Measurements from ENCODE around the gene AFM. TPM values are rescaled to one million over a fixed set of nuclear protein-coding genes. Genes with fewer than 3 reads are reported as not detected.

The AFM gene
- total RNA-seq, 2 donors from 2014 or later: not detected

- Mint-ChIP-seq H3K4me3 (no peak overlapping the region), H3K4me1 (ENCODE audit: low read depth in 2 of 2) (no peaks in the 10 kb centered on the region), H3K27me3 (peaks cover 0 to 7% of the 10 kb centered on the region in 2 donors), H3K9me3 (peaks cover 15% of the 10 kb centered on the region), H3K36me3 (no peaks in the 10 kb centered on the region), H3K27ac (no peak overlapping the region)
- no peak for ATAC-seq
- DNase-seq (ENCODE audit: low spot score): no peak
These were observed 25.1 kb upstream of the AFM start for GRCh38 chr4:73456177-73457022.

DNA sequence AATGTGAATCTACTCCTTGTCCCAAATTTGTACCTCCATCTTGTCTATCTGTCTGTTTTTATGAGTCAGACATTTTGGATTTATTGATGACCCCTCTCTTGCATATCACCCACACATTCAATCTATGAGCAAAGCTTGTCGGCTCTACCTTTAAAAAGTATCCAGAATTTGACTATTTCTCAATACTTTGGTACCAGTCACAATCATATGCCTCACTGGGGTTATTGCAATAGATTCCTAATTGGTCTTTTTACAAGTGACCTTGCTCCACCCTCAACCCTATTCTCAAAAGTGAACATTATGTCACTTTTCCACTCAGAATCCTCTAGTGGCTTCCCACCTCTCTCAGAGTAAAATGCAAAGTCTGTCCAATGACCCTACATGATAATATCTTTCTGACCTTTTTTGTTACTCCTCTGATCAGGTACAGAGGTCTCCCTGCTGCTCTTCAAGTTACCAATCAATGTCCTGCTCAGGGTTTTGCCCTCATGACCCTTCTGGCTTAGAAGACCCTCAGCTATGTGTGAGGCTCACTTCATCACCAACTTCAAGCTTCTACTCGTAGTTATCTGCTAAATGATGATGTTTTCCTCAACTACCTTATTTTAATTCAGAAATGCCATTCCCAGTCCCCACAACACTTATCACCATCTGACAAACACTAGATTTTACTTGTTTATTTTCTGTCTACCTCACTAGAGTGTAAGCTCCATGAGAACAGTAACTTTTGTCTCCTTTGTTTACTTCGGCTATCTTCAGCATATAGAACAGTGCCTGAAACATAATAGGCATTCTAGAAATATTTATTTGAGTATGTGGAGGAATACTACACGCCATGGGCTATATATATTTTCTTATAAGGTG is 23.1 kb upstream of the AFM start:
- H3K4me3 Mint-ChIP-seq: no peak overlapping the region
- peaks cover 0 to 7% of the 10 kb centered on the region in 2 donors for H3K27me3 Mint-ChIP-seq
- H3K36me3 Mint-ChIP-seq: no peaks in the 10 kb centered on the region
- ATAC-seq (no peak), DNase-seq (ENCODE audit: low spot score) (no peak)
- H3K9me3 Mint-ChIP-seq: peaks cover 19% of the 10 kb centered on the region
- no peak overlapping the region for H3K27ac Mint-ChIP-seq
- H3K4me1 Mint-ChIP-seq (ENCODE audit: low read depth in 2 of 2): no peaks in the 10 kb centered on the region

- DNase-seq (ENCODE audit: low spot score): no peak
These were observed 22.5 kb upstream of the AFM start for GRCh38 chr4:73459048-73459421.

DNA sequence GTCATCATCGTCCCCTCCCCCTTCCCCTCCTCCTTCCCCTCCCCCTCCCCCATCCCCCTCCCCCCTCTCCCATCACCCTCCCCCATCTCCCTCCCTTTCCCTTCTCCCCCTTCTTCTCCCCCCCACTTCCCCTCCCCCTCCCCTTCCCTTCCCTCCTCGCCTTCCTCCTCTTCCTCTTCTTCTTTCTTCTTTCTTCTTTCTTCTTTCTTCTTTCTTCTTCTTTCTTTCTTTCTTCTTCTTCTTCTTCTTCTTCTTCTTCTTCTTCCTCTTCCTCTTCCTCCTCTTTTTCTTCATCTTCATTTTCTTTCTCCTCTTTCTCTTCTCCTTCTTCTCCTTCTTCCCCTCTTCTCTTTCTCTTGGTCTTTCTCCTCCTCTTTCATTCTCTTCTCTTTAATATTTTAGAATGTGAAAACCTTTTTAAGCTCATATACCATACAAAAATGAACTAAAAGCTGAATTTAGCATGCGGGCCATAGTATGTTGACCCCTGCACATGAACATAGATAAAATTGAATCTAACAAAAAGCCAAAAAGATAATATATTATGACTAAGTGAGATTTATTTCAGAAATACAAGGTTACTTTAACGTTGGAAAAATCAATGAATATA is 20.5 kb upstream of the AFM start:
- no peaks in the 10 kb centered on the region for H3K4me1 Mint-ChIP-seq (ENCODE audit: low read depth in 2 of 2)
- no peak for DNase-seq (ENCODE audit: low spot score)
- H3K27me3 Mint-ChIP-seq: peaks cover 0 to 6% of the 10 kb centered on the region in 2 donors
- no peak overlapping the region for H3K4me3 Mint-ChIP-seq
- H3K9me3 Mint-ChIP-seq: peaks cover 19% of the 10 kb centered on the region
- no peaks in the 10 kb centered on the region for H3K36me3 Mint-ChIP-seq
- no peak overlapping the region for H3K27ac Mint-ChIP-seq
- no peak for ATAC-seq

More at GRCh38 chr4:73459048-73459421, 22.5 kb upstream of the AFM start:
- H3K27me3 Mint-ChIP-seq: peaks cover 0 to 7% of the 10 kb centered on the region in 2 donors
- H3K4me3 Mint-ChIP-seq: no peak overlapping the region
- no peaks in the 10 kb centered on the region for H3K36me3 Mint-ChIP-seq
- H3K9me3 Mint-ChIP-seq: peaks cover 19% of the 10 kb centered on the region
- no peak overlapping the region for H3K27ac Mint-ChIP-seq
- ATAC-seq: no peak
- H3K4me1 Mint-ChIP-seq (ENCODE audit: low read depth in 2 of 2): no peaks in the 10 kb centered on the region

DNA sequence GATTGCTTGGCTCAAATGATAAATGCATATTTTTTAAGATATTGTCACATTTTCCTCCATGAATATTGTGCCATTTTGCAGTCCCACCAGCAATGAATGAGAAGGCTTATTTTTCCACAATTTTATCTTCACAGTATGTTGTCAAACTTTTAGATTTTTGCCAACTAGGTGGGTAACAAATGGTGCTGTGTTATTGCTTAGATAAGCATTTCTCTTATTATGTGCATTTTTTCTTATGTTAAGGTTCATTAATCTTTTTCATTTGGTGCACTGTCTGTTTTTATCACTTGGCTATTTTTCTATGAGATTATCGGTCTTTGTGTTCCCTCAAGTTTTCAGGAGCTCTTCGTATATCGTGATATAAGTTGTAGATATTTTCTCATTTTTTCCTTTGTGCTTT is 13.4 kb upstream of the AFM start:
- ATAC-seq: no peak
- Mint-ChIP-seq H3K4me3 (no peak overlapping the region), H3K4me1 (ENCODE audit: low read depth in 2 of 2) (no peaks in the 10 kb centered on the region), H3K27ac (no peak overlapping the region), H3K9me3 (peaks cover 10% of the 10 kb centered on the region), H3K36me3 (peaks cover 16% of the 10 kb centered on the region), H3K27me3 (peaks cover 0 to 9% of the 10 kb centered on the region in 2 donors)
- DNase-seq (ENCODE audit: low spot score): no peak

DNA sequence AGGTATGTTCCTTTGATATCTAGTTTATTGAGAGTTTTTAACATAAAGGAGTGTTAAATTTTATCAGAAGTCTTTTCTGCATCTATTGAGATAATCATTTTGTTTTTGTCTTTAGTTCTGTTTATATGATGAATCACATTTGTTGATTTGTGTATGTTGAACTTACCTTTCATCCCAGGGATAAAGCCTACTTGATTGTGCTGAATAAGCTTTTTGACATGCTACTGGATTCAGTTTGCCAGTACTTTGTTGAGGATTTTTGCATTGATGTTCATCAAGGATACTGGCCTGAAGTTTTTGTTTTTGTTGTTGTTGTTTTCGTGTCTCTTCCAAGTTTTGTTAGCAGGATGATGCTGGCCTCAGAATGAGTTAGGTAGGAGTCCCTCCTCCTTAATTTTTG is 10.8 kb upstream of the AFM start:
- H3K27ac Mint-ChIP-seq: no peak overlapping the region
- H3K36me3 Mint-ChIP-seq: peaks cover 17% of the 10 kb centered on the region
- H3K4me3 Mint-ChIP-seq: no peak overlapping the region
- ATAC-seq (no peak), DNase-seq (ENCODE audit: low spot score) (no peak)
- H3K9me3 Mint-ChIP-seq: peaks cover 12% of the 10 kb centered on the region
- H3K27me3 Mint-ChIP-seq: peaks cover 0 to 14% of the 10 kb centered on the region in 2 donors
- H3K4me1 Mint-ChIP-seq (ENCODE audit: low read depth in 2 of 2): no peaks in the 10 kb centered on the region

DNA sequence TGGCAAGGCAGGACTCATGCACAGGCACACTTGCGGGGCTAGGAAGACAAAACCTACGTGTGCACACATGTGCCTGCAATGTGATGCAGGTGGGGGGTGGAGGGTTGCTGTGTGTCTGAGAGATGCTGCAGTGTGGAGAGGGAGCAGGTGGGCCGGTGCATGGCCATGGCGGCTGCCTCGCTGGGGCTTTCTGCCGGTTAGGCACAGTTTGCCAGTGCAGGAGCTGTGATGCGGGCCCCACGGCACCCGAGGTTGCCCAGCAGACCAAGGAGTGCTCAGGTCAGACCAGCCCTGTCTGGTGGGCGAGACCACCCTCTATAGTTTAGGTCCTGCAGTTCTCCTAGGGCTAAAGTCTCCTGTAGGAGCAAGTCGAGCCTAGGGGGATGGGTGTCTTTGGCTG is 4.4 kb upstream of the AFM start:
- Mint-ChIP-seq H3K4me1 (ENCODE audit: low read depth in 2 of 2) (no peaks in the 10 kb centered on the region), H3K27ac (no peak overlapping the region), H3K9me3 (peaks cover 6% of the 10 kb centered on the region), H3K27me3 (peaks cover 0 to 6% of the 10 kb centered on the region in 2 donors), H3K36me3 (peaks cover 10% of the 10 kb centered on the region), H3K4me3 (no peak overlapping the region)
- ATAC-seq: peak; percentile 38 to 40
- DNase-seq (ENCODE audit: low spot score): no peak

DNA sequence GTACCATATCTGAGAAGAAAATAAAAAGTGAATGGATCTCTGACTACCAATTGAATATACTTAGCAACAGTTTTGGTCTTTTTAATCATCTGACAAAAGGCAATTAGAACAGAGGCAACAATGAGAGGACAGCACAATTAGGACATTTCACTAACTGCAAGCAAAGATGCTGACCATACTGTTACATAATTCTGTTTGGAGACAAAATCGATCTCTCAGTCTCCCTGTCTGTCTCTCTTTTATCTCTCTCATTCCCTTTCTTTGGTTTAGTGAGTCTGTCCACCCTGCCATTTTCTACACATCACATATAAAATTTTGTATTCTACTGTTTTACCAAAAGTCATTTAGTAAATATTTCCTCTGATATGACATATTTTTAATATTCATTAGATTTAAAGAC is 2.2 kb upstream of the AFM start:
- DNase-seq (ENCODE audit: low spot score): no peak
- Mint-ChIP-seq H3K27me3 (no peaks in the 10 kb centered on the region), H3K27ac (no peak overlapping the region), H3K4me1 (ENCODE audit: low read depth in 2 of 2) (no peaks in the 10 kb centered on the region), H3K36me3 (no peaks in the 10 kb centered on the region), H3K9me3 (peaks cover 4% of the 10 kb centered on the region), H3K4me3 (no peak overlapping the region)
- ATAC-seq: no peak

- Mint-ChIP-seq H3K27ac (no peak overlapping the region), H3K4me3 (no peak overlapping the region), H3K9me3 (peaks cover 7% of the 10 kb centered on the region), H3K4me1 (ENCODE audit: low read depth in 2 of 2) (no peaks in the 10 kb centered on the region), H3K27me3 (no peaks in the 10 kb centered on the region), H3K36me3 (no peaks in the 10 kb centered on the region)
- no peak for DNase-seq (ENCODE audit: low spot score)
- no peak for ATAC-seq
These were observed 3.5 kb downstream of the AFM start for GRCh38 chr4:73485085-73485484.

DNA sequence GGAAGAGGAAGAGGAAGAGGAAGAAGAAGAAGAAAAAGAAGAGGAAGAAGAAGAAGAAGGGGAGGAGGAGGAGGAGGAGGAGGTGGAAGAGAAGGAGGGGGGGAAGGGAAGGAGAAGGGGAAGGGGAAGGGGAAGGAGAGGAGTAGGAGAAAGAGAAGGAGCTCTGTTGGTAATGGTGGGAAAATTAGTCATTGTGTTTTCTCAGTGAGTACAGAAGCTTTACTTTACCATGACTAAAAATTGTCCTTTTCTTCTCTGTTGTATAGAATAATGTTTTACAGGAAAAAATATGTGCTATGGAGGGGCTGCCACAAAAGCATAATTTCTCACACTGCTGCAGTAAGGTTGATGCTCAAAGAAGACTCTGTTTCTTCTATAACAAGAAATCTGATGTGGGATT is 4.1 kb downstream of the AFM start:
- Mint-ChIP-seq H3K9me3 (peaks cover 7% of the 10 kb centered on the region), H3K4me3 (no peak overlapping the region), H3K27me3 (no peaks in the 10 kb centered on the region), H3K4me1 (ENCODE audit: low read depth in 2 of 2) (no peaks in the 10 kb centered on the region), H3K36me3 (no peaks in the 10 kb centered on the region), H3K27ac (no peak overlapping the region)
- no peak for DNase-seq (ENCODE audit: low spot score)
- ATAC-seq: no peak

DNA sequence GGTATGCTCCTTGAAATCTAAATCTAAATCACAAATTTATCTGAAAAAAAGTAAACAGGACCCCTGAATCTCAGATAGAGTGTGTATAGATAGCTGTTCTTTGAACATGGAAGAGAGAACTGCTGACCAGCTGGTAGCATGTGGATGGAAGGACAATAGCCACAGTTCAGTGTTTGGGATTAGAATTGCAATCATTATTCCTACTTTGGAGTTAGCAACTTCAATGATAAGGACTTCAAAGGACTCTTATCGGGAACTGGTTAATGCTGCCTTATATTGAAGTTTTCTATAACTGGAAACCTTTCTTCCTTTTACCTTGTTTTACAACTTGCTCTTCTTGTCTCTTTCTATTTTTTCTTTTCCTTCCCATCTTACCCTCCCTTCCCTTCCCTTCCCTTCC is 5.0 kb downstream of the AFM start:
- no peaks in the 10 kb centered on the region for H3K27me3 Mint-ChIP-seq
- no peaks in the 10 kb centered on the region for H3K4me1 Mint-ChIP-seq (ENCODE audit: low read depth in 2 of 2)
- no peak for ATAC-seq
- peaks cover 7% of the 10 kb centered on the region for H3K9me3 Mint-ChIP-seq
- H3K27ac Mint-ChIP-seq: no peak overlapping the region
- H3K4me3 Mint-ChIP-seq: no peak overlapping the region
- no peaks in the 10 kb centered on the region for H3K36me3 Mint-ChIP-seq
- no peak for DNase-seq (ENCODE audit: low spot score)

DNA sequence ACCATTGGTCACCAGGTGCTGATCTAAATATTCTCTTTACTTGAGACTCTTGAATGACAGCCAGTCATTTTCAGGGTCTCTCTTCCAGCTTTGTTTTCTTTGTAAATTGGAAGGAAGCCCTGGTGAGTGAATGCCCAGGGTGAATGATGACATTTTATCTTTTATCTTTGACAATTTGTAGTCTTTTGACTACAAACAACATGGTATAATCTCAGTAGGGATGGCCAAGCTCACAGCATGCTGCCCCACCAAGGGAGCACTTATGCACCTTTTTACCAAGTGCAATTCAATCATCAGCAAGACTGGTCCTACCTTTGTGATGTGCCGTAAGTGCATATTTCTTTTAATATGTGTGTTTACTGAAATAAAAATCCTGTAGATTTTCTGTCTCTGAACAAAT is 5.7 kb downstream of the AFM start:
- no peak for ATAC-seq
- Mint-ChIP-seq H3K36me3 (no peaks in the 10 kb centered on the region), H3K9me3 (peaks cover 7% of the 10 kb centered on the region), H3K27ac (no peak overlapping the region), H3K4me3 (no peak overlapping the region), H3K4me1 (ENCODE audit: low read depth in 2 of 2) (no peaks in the 10 kb centered on the region), H3K27me3 (no peaks in the 10 kb centered on the region)
- DNase-seq (ENCODE audit: low spot score): no peak

- H3K9me3 Mint-ChIP-seq: no peaks in the 10 kb centered on the region
- H3K4me3 Mint-ChIP-seq: no peak overlapping the region
- no peak overlapping the region for H3K27ac Mint-ChIP-seq
- DNase-seq (ENCODE audit: low spot score): no peak
- H3K4me1 Mint-ChIP-seq (ENCODE audit: low read depth in 2 of 2): no peaks in the 10 kb centered on the region
- H3K36me3 Mint-ChIP-seq: no peaks in the 10 kb centered on the region
- H3K27me3 Mint-ChIP-seq: no peaks in the 10 kb centered on the region
- no peak for ATAC-seq
These were observed 18.6 kb downstream of the AFM start for GRCh38 chr4:73499996-73500765.
